Activated CD8-positive, alpha-beta T cell treated with anti-CD3 and anti-CD28 coated beads, Interleukin-2, amount 10 ng/mL, durations not matched to agents 7 days and 5 days (primary cell): ENCODE data around the gene MICB. TPM values are rescaled to one million over a fixed set of nuclear protein-coding genes. Genes with fewer than 3 reads are reported as not detected.

ENCODE experiments used
- ATAC-seq: fragments of 150-1000 bp; cut with Tn5 transposase; one replicate; pipeline ENCODE4 v1.10.0; 2021; ENCODE audit warnings: moderate library complexity
- CTCF ChIA-PET: fragments of 350-600 bp; sonication (Branson Sonifier 250); formaldehyde crosslinking; loops from one replicate; lab custom pipeline; 2021; ENCODE audit warnings: antibody characterized with exemption; lab: Charles Lee
- POLR2A ChIA-PET: fragments of 350-600 bp; sonication (Branson Sonifier 250); formaldehyde crosslinking; loops from one replicate; lab custom pipeline; 2021; ENCODE audit warnings: antibody characterized with exemption; lab: Charles Lee
- DNase-seq: peaks from one replicate; pipeline ENCODE4 v3.0.0-alpha.2; 2020
- H3K27ac Mint-ChIP-seq: one replicate; pipeline ENCODE4 v1.8.0; 2021; ENCODE audit warnings: mild to moderate bottlenecking, mixed read lengths
- H3K27me3 Mint-ChIP-seq: one replicate; pipeline ENCODE4 v1.8.0; 2021; ENCODE audit warnings: low read depth, mixed read lengths
- H3K36me3 Mint-ChIP-seq: one replicate; pipeline ENCODE4 v1.8.0; 2021; ENCODE audit warnings: low read depth, mixed read lengths
- H3K4me1 Mint-ChIP-seq: one replicate; pipeline ENCODE4 v1.8.0; 2021; ENCODE audit warnings: low read depth, mixed read lengths
- H3K4me3 Mint-ChIP-seq: one replicate; pipeline ENCODE4 v1.8.0; 2021; ENCODE audit warnings: mild to moderate bottlenecking, mixed read lengths
- H3K9me3 Mint-ChIP-seq: one replicate; pipeline ENCODE4 v1.8.0; 2022; ENCODE audit warnings: mixed read lengths; ENCODE audit not compliant: insufficient read depth
- total RNA-seq, 2 experiments: library from RNA; stranded (reverse); gene quantifications; one replicate each; pipeline ENCODE4 v1.2.3, GENCODE V29; 2021

The MICB gene
- total RNA-seq, 2 experiments from 2014 or later = 49.0 TPM

DNA sequence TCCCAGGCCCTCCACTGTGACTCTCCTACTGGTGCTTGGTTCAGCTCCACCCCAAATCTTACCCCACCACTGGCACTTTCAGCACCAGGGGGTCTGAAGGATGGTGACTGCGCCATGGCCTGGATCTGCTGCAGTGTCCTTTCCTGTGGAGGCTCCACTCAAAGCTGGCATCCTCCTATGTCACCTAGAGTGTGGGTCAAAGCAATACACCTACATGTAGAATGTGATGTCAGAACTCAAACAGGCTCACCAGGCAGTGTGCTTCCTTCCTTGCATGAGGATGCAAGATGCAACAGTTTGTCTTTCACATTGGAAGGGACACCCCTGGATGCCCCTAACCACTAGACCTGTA is 32.8 kb upstream of the MICB start:
- Mint-ChIP-seq H3K27me3 (no peaks in the 10 kb centered on the region), H3K36me3 (peaks cover 52% of the 10 kb centered on the region), H3K27ac (peak overlapping the region; percentile 32), H3K4me1 (peaks cover 66% of the 10 kb centered on the region), H3K9me3 (no peaks in the 10 kb centered on the region), H3K4me3 (peak overlapping the region; percentile 98)
- DNase-seq = no peak
- POLR2A ChIA-PET = interaction anchor here (1.1 kb wide), 1 partner anchor 64 kb away, joined by 3 read pairs; no protein-coding TSS in a partner anchor
- CTCF ChIA-PET = no interaction called here
- ATAC-seq = no peak

DNA sequence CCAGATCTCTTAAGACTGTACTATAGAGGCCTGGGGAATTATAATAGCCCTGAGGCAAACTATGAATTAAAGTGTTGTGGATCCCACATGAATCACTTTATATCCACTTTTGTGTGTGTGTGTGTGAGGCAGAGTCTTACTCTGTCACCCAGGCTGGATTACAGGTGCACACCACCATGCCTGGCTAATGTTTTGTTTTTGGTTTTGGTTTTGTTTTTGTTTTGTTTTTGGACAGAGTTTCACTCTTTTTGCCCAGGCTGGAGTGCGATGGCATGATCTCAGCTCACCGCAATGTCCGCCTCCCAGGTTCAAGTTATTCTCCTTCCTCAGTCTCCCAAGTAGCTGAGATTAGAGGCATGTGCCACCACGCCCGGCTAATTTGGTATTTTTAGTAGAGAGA is 32.2 kb upstream of the MICB start:
- no peak for DNase-seq
- Mint-ChIP-seq H3K9me3 (no peaks in the 10 kb centered on the region), H3K27me3 (no peaks in the 10 kb centered on the region), H3K36me3 (peaks cover 52% of the 10 kb centered on the region), H3K4me3 (peak overlapping the region; percentile 98), H3K4me1 (peaks cover 72% of the 10 kb centered on the region), H3K27ac (no peak overlapping the region)
- ChIA-PET POLR2A (interaction anchor here (1.1 kb wide), 1 partner anchor 65 kb away, joined by 3 read pairs; no protein-coding TSS in a partner anchor), CTCF (no interaction called here)
- ATAC-seq = no peak

DNA sequence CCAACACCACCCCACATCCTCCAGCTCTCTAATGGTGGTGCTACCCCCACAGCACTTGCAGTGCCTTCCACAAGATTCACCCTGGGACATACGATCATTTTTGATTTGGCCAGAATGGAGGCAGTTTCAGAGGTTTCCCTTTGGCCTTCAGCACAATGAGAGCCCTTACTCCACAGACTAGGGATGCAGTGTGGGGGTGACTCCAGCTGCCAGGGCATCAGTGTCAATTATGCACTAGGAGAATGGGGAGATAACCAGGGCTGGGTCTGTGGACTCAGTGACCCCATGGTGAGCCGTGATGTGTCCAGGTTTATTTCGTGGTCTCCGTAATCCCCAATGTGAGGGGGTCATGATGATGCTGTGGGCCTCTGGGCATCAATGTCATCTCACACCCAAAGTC is 31.5 kb upstream of the MICB start:
- no peak overlapping the region for H3K27ac Mint-ChIP-seq
- H3K9me3 Mint-ChIP-seq = no peaks in the 10 kb centered on the region
- peaks cover 79% of the 10 kb centered on the region for H3K4me1 Mint-ChIP-seq
- no peak overlapping the region for H3K4me3 Mint-ChIP-seq
- H3K36me3 Mint-ChIP-seq = peaks cover 55% of the 10 kb centered on the region
- ChIA-PET POLR2A (no interaction called here), CTCF (no interaction called here)
- DNase-seq (no peak), ATAC-seq (no peak)
- no peaks in the 10 kb centered on the region for H3K27me3 Mint-ChIP-seq

DNA sequence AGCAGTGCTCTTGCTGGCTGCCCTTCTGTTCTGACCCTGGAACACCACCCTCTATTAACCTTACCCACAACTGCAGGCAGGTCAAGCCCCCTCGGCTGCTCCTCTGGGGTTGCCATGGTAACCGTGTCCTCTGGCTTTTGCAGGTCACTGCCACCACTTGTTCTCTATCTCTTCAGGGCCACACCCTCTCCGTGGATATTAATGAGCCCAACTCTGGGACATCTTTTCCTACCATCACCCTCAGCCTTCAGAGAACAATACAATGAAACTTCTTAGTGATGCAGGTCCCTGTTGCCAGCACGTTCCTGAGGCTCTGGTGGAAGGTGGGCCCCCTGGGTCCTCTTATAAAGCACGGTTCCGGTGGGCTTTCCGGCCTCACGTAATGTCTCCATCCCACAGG is 30.8 kb upstream of the MICB start:
- ChIA-PET POLR2A (no interaction called here), CTCF (no interaction called here)
- Mint-ChIP-seq H3K27me3 (no peaks in the 10 kb centered on the region), H3K9me3 (no peaks in the 10 kb centered on the region), H3K4me1 (peaks cover 79% of the 10 kb centered on the region), H3K4me3 (no peak overlapping the region), H3K36me3 (peaks cover 55% of the 10 kb centered on the region), H3K27ac (no peak overlapping the region)
- DNase-seq = no peak
- ATAC-seq = no peak

DNA sequence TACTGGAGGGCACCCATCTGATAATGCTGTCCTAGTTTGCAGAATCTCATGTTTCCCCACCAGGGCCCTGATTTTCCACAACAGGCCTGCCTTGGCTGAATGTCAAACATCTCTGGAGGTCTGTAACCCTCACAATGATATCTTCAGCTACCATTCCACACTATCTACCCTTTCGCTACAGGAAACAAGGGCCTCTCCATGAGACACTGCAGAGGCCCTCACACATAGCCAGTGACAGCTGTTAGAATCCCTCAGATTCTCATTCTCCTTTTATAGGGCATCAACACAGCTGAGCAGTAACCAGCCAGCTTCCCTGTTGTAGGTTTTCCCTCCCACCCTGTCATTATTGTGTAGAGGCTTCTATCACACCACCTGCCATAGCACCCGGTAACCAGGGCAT is 29.6 kb upstream of the MICB start:
- ChIA-PET POLR2A (interaction anchor here (0.7 to 1.4 kb wide), 2 partner anchors 11 to 196 kb away, joined by 3 to 4 read pairs; no protein-coding TSS in a partner anchor), CTCF (interaction anchor here (0.9 kb wide), 1 partner anchor 66 kb away, joined by 3 read pairs; no protein-coding TSS in a partner anchor)
- no peak for DNase-seq
- H3K27ac Mint-ChIP-seq = no peak overlapping the region
- H3K4me3 Mint-ChIP-seq = no peak overlapping the region
- peaks cover 51% of the 10 kb centered on the region for H3K36me3 Mint-ChIP-seq
- no peaks in the 10 kb centered on the region for H3K9me3 Mint-ChIP-seq
- H3K27me3 Mint-ChIP-seq = no peaks in the 10 kb centered on the region
- ATAC-seq = no peak
- H3K4me1 Mint-ChIP-seq = peaks cover 71% of the 10 kb centered on the region

DNA sequence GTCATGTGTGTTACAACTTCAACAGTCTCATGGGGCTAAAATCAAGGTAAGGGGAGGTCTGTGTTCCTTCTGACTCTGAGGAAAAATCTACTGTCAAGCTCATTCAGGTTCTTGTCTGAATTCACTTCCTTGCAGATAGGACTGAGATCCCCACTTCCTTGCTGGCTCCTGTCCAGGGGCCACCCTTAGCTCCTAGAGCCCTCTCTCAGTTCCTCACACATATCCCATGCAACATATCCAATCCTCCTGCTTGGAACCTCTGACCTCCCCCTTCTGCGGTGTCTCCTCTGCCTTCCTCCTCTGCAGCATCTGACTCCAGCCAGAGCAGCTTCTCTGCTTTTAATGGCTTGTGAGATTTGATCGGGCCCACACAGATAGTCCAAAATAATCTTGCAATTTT is 27.1 kb upstream of the MICB start:
- Mint-ChIP-seq H3K36me3 (peaks cover 32% of the 10 kb centered on the region), H3K4me3 (no peak overlapping the region), H3K27me3 (no peaks in the 10 kb centered on the region), H3K4me1 (peaks cover 54% of the 10 kb centered on the region), H3K9me3 (no peaks in the 10 kb centered on the region), H3K27ac (peak overlapping the region; percentile 11)
- ChIA-PET CTCF (no interaction called here), POLR2A (interaction anchor here (1.0 kb wide), 1 partner anchor 13 kb away, joined by 3 read pairs; no protein-coding TSS in a partner anchor)
- DNase-seq (no peak), ATAC-seq (no peak)

DNA sequence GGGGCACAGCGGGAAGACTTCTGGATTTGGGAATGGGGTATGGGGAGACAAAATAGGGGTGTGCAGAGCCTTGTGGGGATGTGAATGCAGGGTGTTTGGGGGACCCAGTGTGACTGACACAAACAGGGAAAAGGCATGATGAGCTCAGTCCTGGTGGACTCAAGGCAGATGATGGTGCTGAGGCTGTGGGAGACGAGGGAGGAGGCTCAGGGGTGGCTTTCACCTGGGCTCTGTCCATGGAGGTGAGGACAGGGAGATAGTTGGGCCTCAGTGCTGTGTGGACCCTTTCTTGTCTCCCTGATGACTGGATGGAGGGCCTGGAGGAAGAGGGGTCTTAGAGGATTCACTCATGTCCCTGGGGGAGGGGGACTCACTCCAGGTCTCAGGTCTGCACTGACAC is 26.2 kb upstream of the MICB start:
- Mint-ChIP-seq H3K27me3 (no peaks in the 10 kb centered on the region), H3K4me1 (peaks cover 45% of the 10 kb centered on the region), H3K27ac (no peak overlapping the region), H3K4me3 (no peak overlapping the region), H3K36me3 (peaks cover 24% of the 10 kb centered on the region), H3K9me3 (no peaks in the 10 kb centered on the region)
- DNase-seq (no peak), ATAC-seq (no peak)
- ChIA-PET CTCF (no interaction called here), POLR2A (no interaction called here)

DNA sequence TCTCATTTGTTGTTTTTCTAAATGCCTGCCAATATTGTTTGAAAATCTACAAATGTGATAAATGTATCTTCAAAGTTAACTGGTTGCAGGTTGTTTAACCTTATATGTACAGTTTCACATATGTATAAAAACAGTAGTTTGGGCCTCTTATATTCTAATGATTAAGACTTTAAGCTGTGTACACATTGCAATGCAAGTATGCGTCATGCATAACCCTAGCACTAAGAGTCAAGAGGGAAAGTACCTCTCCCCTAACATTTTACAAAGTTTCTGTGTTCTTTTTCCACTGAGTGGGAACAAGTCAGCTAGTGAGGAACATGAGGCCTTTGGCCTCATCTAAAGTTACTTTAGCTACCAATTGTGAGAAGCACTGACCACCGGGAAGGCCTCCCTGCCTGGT is 25.7 kb upstream of the MICB start:
- H3K27me3 Mint-ChIP-seq = no peaks in the 10 kb centered on the region
- H3K9me3 Mint-ChIP-seq = no peaks in the 10 kb centered on the region
- ChIA-PET CTCF (no interaction called here), POLR2A (no interaction called here)
- ATAC-seq (no peak), DNase-seq (no peak)
- peaks cover 40% of the 10 kb centered on the region for H3K4me1 Mint-ChIP-seq
- no peak overlapping the region for H3K27ac Mint-ChIP-seq
- peaks cover 19% of the 10 kb centered on the region for H3K36me3 Mint-ChIP-seq
- H3K4me3 Mint-ChIP-seq = no peak overlapping the region

DNA sequence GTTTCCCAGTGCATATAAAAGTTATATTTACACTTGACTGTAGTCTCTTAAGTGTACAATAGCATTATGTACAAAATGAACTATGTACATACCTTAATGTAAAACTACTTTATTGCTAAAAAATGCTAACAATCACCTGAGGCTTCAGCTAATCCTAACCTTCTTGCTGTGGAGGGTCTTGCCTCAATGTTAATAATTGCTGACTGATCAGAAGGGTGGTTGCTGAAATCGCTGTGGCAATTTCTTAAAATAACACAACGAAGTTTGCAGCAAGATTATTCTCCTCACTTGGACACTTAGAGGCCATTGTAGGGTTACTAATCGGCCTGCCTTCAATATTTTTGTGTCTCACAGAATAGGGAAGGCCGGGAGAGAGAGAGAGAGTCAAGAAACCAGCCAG is 24.7 kb upstream of the MICB start:
- ATAC-seq (no peak), DNase-seq (no peak)
- Mint-ChIP-seq H3K36me3 (peaks cover 14% of the 10 kb centered on the region), H3K27ac (no peak overlapping the region), H3K4me1 (peaks cover 32% of the 10 kb centered on the region), H3K4me3 (no peak overlapping the region), H3K9me3 (no peaks in the 10 kb centered on the region), H3K27me3 (no peaks in the 10 kb centered on the region)
- POLR2A ChIA-PET = no interaction called here
- CTCF ChIA-PET = interaction anchor here (0.6 to 1.3 kb wide), 2 partner anchors 19 to 107 kb away, joined by 3 read pairs; no protein-coding TSS in a partner anchor

DNA sequence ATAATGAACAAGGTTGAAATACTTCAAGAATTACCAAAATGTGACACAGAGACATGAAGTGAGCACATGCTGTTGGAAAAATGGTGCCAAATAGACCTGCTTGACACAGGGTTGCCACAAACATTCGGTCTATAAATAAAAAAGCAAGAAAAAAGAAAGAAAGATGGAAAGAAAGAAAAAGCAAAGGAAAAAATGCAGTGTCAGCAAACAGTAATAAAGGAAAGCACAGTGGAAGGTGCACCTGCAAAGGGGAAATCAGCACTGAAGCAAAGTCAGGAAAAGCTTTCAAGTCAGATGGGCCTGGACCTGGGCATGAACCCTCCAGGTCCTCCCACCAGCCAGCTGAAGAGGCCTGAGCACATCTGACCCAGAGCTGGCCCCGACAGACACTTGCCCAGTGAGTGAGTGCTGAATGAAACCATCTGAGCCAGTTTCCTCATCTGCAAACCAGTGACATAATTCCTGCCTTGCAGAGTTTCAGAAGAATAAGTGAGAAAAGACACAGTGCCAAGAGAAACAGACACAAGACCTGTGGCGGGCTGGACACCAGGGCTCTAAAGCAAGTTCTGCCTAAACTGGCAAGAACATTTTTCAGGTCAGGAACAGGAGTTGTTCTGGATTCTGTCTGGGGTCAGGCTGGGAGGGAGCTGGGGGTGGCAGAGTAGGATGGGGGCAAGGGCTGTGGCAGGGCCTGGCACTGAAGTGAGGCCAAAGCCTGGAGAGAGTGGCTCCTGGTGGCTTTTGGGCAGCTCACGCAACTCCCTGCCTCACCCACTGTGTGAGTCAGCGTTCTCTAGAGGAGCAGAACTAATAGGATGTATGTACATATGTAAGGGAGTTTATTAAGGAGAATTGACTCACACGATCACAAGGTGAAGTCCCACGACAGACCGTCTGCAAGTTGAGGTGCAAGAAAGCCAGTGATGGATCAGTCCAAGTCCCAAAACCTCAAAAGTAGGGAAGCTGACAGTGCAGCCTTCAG is 23.9 kb upstream of the MICB start:
- CTCF ChIA-PET = interaction anchor here (1.3 kb wide), 1 partner anchor 107 kb away, joined by 3 read pairs; no protein-coding TSS in a partner anchor
- POLR2A ChIA-PET = no interaction called here
- DNase-seq (peak; percentile 9), ATAC-seq (no peak)
- Mint-ChIP-seq H3K27ac (peak overlapping the region; percentile 22), H3K36me3 (peaks cover 10% of the 10 kb centered on the region), H3K9me3 (no peaks in the 10 kb centered on the region), H3K4me1 (peaks cover 27% of the 10 kb centered on the region), H3K4me3 (no peak overlapping the region), H3K27me3 (no peaks in the 10 kb centered on the region)

DNA sequence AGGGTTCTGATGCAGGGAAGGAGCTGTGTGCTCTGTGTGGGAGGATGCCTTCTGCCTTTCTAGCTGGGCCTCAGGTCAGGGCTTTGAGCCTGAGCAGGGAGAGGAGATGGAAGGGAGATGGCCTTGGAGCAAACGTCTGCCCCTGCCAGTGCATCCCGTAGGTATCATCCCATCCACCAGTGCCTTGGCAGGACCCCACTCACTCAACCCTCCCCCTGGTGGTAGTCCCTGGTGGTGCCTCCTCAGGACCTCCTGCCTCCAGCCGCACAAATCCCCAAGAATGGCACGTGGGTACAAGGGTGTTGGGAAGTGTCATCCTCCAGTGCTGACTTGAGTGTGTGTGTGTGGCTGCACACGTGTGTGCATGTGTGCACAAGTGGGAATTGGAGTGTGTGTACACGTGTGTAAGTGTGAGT is 23.1 kb upstream of the MICB start:
- Mint-ChIP-seq H3K27ac (no peak overlapping the region), H3K4me3 (no peak overlapping the region), H3K27me3 (no peaks in the 10 kb centered on the region), H3K36me3 (peaks cover 5% of the 10 kb centered on the region), H3K9me3 (no peaks in the 10 kb centered on the region), H3K4me1 (peaks cover 21% of the 10 kb centered on the region)
- ATAC-seq = peak; percentile 32
- POLR2A ChIA-PET = no interaction called here
- CTCF ChIA-PET = no interaction called here
- DNase-seq = peak; percentile 26

DNA sequence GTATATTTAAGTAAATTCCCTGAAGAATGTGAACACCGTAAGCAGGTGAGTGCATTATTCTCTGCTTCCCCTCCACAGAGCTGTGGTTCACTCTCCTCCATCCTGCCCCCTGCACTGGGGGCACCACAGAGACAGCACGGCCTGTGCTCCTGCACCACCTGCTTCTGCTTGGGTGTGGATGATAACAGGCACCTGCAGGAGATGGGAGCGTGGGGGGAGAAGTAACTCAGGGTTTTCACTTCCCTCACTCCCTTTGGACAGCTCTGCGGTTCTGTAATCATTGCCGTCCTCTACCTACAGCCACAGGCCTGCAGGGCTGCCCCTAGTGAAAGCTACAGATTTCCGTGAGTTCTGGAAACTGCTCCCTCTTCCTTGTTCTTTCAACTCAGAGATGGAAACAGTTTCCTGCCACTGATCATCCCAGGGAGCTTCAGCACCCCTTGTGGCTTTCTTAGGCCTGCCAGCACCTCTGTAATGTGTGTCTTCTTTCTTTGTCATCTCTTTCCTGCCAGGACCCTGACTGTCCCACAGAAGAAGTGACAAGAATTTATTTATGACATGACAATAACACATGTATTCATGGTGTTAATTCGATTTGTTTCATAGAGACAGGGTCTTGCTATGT is 21.3 kb upstream of the MICB start:
- ChIA-PET POLR2A (interaction anchor here (1.3 kb wide), 1 partner anchor 18 kb away, joined by 4 read pairs; no protein-coding TSS in a partner anchor), CTCF (no interaction called here)
- no peaks in the 10 kb centered on the region for H3K27me3 Mint-ChIP-seq
- ATAC-seq = no peak
- H3K27ac Mint-ChIP-seq = no peak overlapping the region
- peaks cover 3% of the 10 kb centered on the region for H3K36me3 Mint-ChIP-seq
- H3K9me3 Mint-ChIP-seq = no peaks in the 10 kb centered on the region
- H3K4me3 Mint-ChIP-seq = no peak overlapping the region
- H3K4me1 Mint-ChIP-seq = peaks cover 5% of the 10 kb centered on the region
- peak; percentile 15 for DNase-seq
